SJCRH30 (cell line): ENCODE measurements around the gene LOC101059915. TPM values are rescaled to one million over a fixed set of nuclear protein-coding genes. Genes with fewer than 3 reads are reported as not detected.

Experiments used
- total RNA-seq: library from RNA; depleted of rRNA; stranded (reverse); fragments of >200 nt; shearing (Covaris generic); gene quantifications from 2 replicates; pipeline ENCODE4 v1.2.3, GENCODE V29; 2014; rRNA removed

LOC101059915 gene

Other genes with a start within 250 kb of the LOC101059915 start
- 114 and 149 TPM in 2 replicates for gene OGT, start 134.4 kb upstream of the LOC101059915 start, total RNA-seq
- 0.26 and 0.48 TPM in 2 replicates for gene GCNA, start 89.1 kb upstream of the LOC101059915 start, total RNA-seq
- gene CXCR3, start 49.0 kb upstream of the LOC101059915 start, total RNA-seq: not detected in 2 replicates
- gene CXorf49, start 50.7 kb downstream of the LOC101059915 start, total RNA-seq: not detected in 2 replicates
- not detected in 2 replicates for gene CXorf49B, start 95.8 kb downstream of the LOC101059915 start, total RNA-seq
- 0.02 TPM in 1 of 2 replicates, not detected in the other for gene NHSL2, start 243.3 kb downstream of the LOC101059915 start, total RNA-seq